Measurements from ENCODE around the gene MND1.

The MND1 gene

GRCh38 chr4:153403726-153404125 lies 59.2 kb downstream of the MND1 start:
- H3K4me2 ChIP-seq (ENCODE audit: low read length), result no peak overlapping the region
- H3F3A ChIP-seq (ENCODE audit: insufficient read depth, low read length), result no peaks in the 10 kb centered on the region
- H3K36me3 ChIP-seq (ENCODE audit: insufficient read depth, low read length), result peaks cover 84% of the 10 kb centered on the region
- H4K20me1 ChIP-seq (ENCODE audit: insufficient read depth, low read length), result no peaks in the 10 kb centered on the region
- no peaks in the 10 kb centered on the region for H3K27me3 ChIP-seq (ENCODE audit: insufficient read depth, low read length)
- H3K9me3 ChIP-seq (ENCODE audit: low read length), result 0 out of 2 replicates have a peak, but pooled peaks cover 8% of the 10 kb centered on the region
- no peak overlapping the region for H3K9ac ChIP-seq (ENCODE audit: low read length)
- no peaks in the 10 kb centered on the region for H3K9me2 ChIP-seq (ENCODE audit: low read depth, low read length)
- no peak overlapping the region for H3K4me3 ChIP-seq (ENCODE audit: low read depth, low read length, poor library complexity, severe bottlenecking)
- H3K27ac ChIP-seq (ENCODE audit: low read depth, low read length, poor library complexity, severe bottlenecking), result no peak overlapping the region
- H3K4me1 ChIP-seq (ENCODE audit: insufficient read depth, low read length, severe bottlenecking), result peaks cover 14% of the 10 kb centered on the region
- TF ChIP-seq CTCF (IDR thresholded peaks at IDR 0.05; ENCODE audit: low read length), result no peak
- H3K79me2 ChIP-seq (ENCODE audit: insufficient read depth, low read length), result no peaks in the 10 kb centered on the region
- no peak overlapping the region for H2AFZ ChIP-seq (ENCODE audit: low read length)

GRCh38 chr4:153407906-153408305 lies 63.4 kb downstream of the MND1 start:
- H3K4me1 ChIP-seq (ENCODE audit: insufficient read depth, low read length, severe bottlenecking), result peaks cover 11% of the 10 kb centered on the region
- H3K9ac ChIP-seq (ENCODE audit: low read length), result no peak overlapping the region
- H3K27ac ChIP-seq (ENCODE audit: low read depth, low read length, poor library complexity, severe bottlenecking), result no peak overlapping the region
- peaks cover 61% of the 10 kb centered on the region for H3K36me3 ChIP-seq (ENCODE audit: insufficient read depth, low read length)
- no peak overlapping the region for H2AFZ ChIP-seq (ENCODE audit: low read length)
- no peaks in the 10 kb centered on the region for H3K79me2 ChIP-seq (ENCODE audit: insufficient read depth, low read length)
- H3K4me2 ChIP-seq (ENCODE audit: low read length), result no peak overlapping the region
- no peak for TF ChIP-seq EZH2 (IDR thresholded peaks at IDR 0.05; ENCODE audit: borderline replicate concordance, low read length)
- H3K9me3 ChIP-seq (ENCODE audit: low read length), result 0 out of 2 replicates have a peak, but pooled peaks cover 5% of the 10 kb centered on the region
- no peaks in the 10 kb centered on the region for H3K9me2 ChIP-seq (ENCODE audit: low read depth, low read length)
- H4K20me1 ChIP-seq (ENCODE audit: insufficient read depth, low read length), result no peaks in the 10 kb centered on the region
- no peaks in the 10 kb centered on the region for H3K27me3 ChIP-seq (ENCODE audit: insufficient read depth, low read length)
- no peak overlapping the region for H3K4me3 ChIP-seq (ENCODE audit: low read depth, low read length, poor library complexity, severe bottlenecking)
- no peaks in the 10 kb centered on the region for H3F3A ChIP-seq (ENCODE audit: insufficient read depth, low read length)

DNA sequence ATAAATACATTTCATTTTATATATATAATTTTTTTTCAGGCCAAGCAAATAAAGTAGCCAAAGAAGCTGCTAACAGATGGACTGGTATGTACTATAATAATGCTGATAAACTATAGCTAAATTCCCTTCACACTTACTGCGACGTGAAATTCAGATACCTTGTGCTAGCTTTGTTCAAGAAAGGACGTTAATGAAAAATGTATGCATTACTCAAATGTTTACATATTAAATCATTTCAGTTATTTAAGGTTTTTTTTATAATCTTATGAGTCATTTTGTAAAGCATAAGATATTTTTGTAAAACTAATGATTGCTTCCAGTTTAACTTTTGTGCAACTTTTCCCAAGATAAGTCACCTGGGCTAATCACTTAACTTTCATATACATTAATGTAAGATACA lies 64.4 kb downstream of the MND1 start:
- H3K4me2 ChIP-seq (ENCODE audit: low read length), result no peak overlapping the region
- no peak for TF ChIP-seq EZH2 (IDR thresholded peaks at IDR 0.05; ENCODE audit: borderline replicate concordance, low read length)
- TF ChIP-seq CTCF (IDR thresholded peaks at IDR 0.05; ENCODE audit: low read length), result no peak
- no peaks in the 10 kb centered on the region for H3K9me2 ChIP-seq (ENCODE audit: low read depth, low read length)
- no peaks in the 10 kb centered on the region for H3K9me3 ChIP-seq (ENCODE audit: low read length)
- no peak overlapping the region for H3K4me3 ChIP-seq (ENCODE audit: low read depth, low read length, poor library complexity, severe bottlenecking)
- no peaks in the 10 kb centered on the region for H3K79me2 ChIP-seq (ENCODE audit: insufficient read depth, low read length)
- H3K9ac ChIP-seq (ENCODE audit: low read length), result no peak overlapping the region
- H3K27me3 ChIP-seq (ENCODE audit: insufficient read depth, low read length), result no peaks in the 10 kb centered on the region
- peaks cover 62% of the 10 kb centered on the region for H3K36me3 ChIP-seq (ENCODE audit: insufficient read depth, low read length)
- no peaks in the 10 kb centered on the region for H3F3A ChIP-seq (ENCODE audit: insufficient read depth, low read length)
- H3K27ac ChIP-seq (ENCODE audit: low read depth, low read length, poor library complexity, severe bottlenecking), result no peak overlapping the region
- no peaks in the 10 kb centered on the region for H4K20me1 ChIP-seq (ENCODE audit: insufficient read depth, low read length)
- H2AFZ ChIP-seq (ENCODE audit: low read length), result no peak overlapping the region
- peaks cover 11% of the 10 kb centered on the region for H3K4me1 ChIP-seq (ENCODE audit: insufficient read depth, low read length, severe bottlenecking)

DNA sequence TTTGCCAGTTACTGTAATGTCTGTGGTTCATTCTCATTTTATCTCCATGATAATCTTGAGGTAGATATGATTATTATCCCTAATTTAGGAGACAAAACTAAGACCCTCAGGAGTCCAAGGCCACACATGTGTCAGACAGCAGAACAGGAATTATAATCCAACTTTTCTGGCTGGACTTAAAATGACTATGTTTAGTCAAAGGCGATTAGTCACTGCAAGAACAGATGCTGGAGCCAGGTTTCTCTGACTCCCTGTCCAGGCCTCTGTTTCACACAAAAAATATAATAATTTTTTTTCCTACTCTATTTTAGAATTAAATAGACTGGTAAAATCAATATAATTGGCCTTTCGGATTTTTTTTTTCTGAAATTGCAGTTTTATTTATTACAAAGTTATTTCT lies 64.9 kb downstream of the MND1 start:
- H2AFZ ChIP-seq (ENCODE audit: low read length), result no peak overlapping the region
- no peak overlapping the region for H3K4me3 ChIP-seq (ENCODE audit: low read depth, low read length, poor library complexity, severe bottlenecking)
- H3K27me3 ChIP-seq (ENCODE audit: insufficient read depth, low read length), result no peaks in the 10 kb centered on the region
- no peak overlapping the region for H3K4me2 ChIP-seq (ENCODE audit: low read length)
- H3K9me3 ChIP-seq (ENCODE audit: low read length), result no peaks in the 10 kb centered on the region
- no peak overlapping the region for H3K9ac ChIP-seq (ENCODE audit: low read length)
- TF ChIP-seq CTCF (IDR thresholded peaks at IDR 0.05; ENCODE audit: low read length) (no peak), EZH2 (IDR thresholded peaks at IDR 0.05; ENCODE audit: borderline replicate concordance, low read length) (no peak)
- H3K36me3 ChIP-seq (ENCODE audit: insufficient read depth, low read length), result peaks cover 61% of the 10 kb centered on the region
- H3K27ac ChIP-seq (ENCODE audit: low read depth, low read length, poor library complexity, severe bottlenecking), result peak overlapping the region; percentile 54
- peaks cover 11% of the 10 kb centered on the region for H3K4me1 ChIP-seq (ENCODE audit: insufficient read depth, low read length, severe bottlenecking)
- no peaks in the 10 kb centered on the region for H3K79me2 ChIP-seq (ENCODE audit: insufficient read depth, low read length)
- H3K9me2 ChIP-seq (ENCODE audit: low read depth, low read length), result no peaks in the 10 kb centered on the region
- H3F3A ChIP-seq (ENCODE audit: insufficient read depth, low read length), result no peaks in the 10 kb centered on the region
- no peaks in the 10 kb centered on the region for H4K20me1 ChIP-seq (ENCODE audit: insufficient read depth, low read length)
